HEK293T (cell line): Measurements from ENCODE around the gene ILK.

ENCODE experiments used
- BHLHE40 ChIP-seq: fragments of 450-650 bp; IDR thresholded peaks from 2 replicates; pipeline ENCODE4 v1.6.1; 2016; ENCODE audit warnings: mild to moderate bottlenecking, moderate library complexity, borderline replicate concordance
- ELF4 ChIP-seq: fragments of 450-650 bp; IDR thresholded peaks from 2 replicates; pipeline ENCODE4 v1.6.1; 2017; ENCODE audit warnings: antibody characterized with exemption
- FOXK2 ChIP-seq: fragments of 450-650 bp; IDR thresholded peaks from 2 replicates; pipeline ENCODE4 v1.6.1; 2016; ENCODE audit warnings: mild to moderate bottlenecking
- FOXM1 ChIP-seq: fragments of 450-650 bp; IDR thresholded peaks from 2 replicates; pipeline ENCODE4 v1.6.1; 2017; ENCODE audit warnings: mild to moderate bottlenecking, borderline replicate concordance
- PKNOX1 ChIP-seq: fragments of 450-650 bp; IDR thresholded peaks from 2 replicates; pipeline ENCODE4 v1.6.1; 2016
- SP1 ChIP-seq: fragments of 450-650 bp; IDR thresholded peaks from 2 replicates; pipeline ENCODE4 v1.6.1; 2017
- SUZ12 ChIP-seq: fragments of 450-650 bp; IDR thresholded peaks from 2 replicates; pipeline ENCODE4 v1.6.1; 2016; ENCODE audit warnings: mild to moderate bottlenecking
- TARDBP ChIP-seq: fragments of 450-650 bp; IDR thresholded peaks from 2 replicates; pipeline ENCODE4 v1.6.1; 2016
- ZNF384 ChIP-seq: fragments of 450-650 bp; IDR thresholded peaks from 2 replicates; pipeline ENCODE4 v1.6.1; 2016

- TF ChIP-seq PKNOX1 (no peak), TARDBP (no peak), BHLHE40 (no peak), SP1 (no peak), FOXM1 (no peak), SUZ12 (no peak), ZNF384 (no peak), FOXK2 (no peak), ELF4 (no peak)
These were observed 37.4 kb upstream of the ILK start for GRCh38 chr11:6565988-6566703.
